ENCODE results near the gene TECTB.

The TECTB gene

GRCh38 chr10:112336556-112337201, 53.5 kb downstream of the TECTB start:
- in situ Hi-C loops (cut with HindIII; ENCODE audit: low pct_ligation_motif_present, low pct_unique_long_range_greater_than_20kb, low sequenced_read_pairs): no loop called here
- no peak for DNase-seq

- in situ Hi-C loops (cut with HindIII; ENCODE audit: low pct_ligation_motif_present, low pct_unique_long_range_greater_than_20kb, low sequenced_read_pairs): no loop called here
- no peak for DNase-seq
Observed at GRCh38 chr10:112338957-112339356, 55.8 kb downstream of the TECTB start.

DNA sequence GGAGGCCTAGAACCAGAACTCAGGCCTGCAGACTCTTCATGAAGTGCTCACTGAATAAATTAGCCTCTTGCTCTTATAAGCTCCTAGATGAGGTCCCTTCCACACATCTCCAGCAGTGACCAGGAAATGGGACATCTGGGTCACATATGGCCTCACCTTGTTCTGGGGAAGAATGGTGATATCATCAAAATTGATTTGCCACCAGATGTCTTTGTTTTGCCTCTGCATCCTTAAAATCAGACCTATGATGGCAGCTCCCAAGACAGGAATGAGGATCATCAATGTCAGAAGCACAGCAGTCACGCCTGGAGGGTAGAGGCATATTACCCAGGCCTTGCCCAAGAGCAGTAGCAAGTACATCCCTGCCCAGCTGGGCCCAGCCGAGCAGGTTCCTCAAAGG, 57.4 kb downstream of the TECTB start:
- in situ Hi-C loops (cut with HindIII; ENCODE audit: low pct_ligation_motif_present, low pct_unique_long_range_greater_than_20kb, low sequenced_read_pairs): no loop called here

GRCh38 chr10:112343056-112343806, 60.0 kb downstream of the TECTB start:
- no peak for DNase-seq
- in situ Hi-C loops (cut with HindIII; ENCODE audit: low pct_ligation_motif_present, low pct_unique_long_range_greater_than_20kb, low sequenced_read_pairs): no loop called here

More for the DNA sequence above, 57.4 kb downstream of the TECTB start:
- no peak for DNase-seq

DNA sequence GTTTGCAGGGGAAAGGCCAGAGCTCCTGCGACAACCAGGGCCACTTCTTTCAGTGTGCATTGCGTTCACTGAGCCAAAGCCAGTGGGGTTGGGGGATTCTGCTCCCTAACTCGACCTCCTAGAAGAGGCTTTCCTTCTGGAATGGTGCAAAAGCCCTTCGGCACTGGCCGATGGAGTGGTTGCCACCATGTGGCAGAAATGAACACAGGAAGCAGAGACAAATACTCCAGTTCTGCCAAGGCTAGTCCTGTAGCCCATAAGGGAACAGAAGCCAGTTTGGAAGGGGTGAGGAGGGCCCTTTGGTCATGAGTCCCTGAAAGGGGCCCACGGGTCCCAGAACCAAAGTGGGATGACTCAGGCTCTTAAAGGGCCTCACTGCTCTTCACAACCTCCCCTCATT, 61.1 kb downstream of the TECTB start:
- in situ Hi-C loops (cut with HindIII; ENCODE audit: low pct_ligation_motif_present, low pct_unique_long_range_greater_than_20kb, low sequenced_read_pairs): no loop called here
- DNase-seq: no peak

DNA sequence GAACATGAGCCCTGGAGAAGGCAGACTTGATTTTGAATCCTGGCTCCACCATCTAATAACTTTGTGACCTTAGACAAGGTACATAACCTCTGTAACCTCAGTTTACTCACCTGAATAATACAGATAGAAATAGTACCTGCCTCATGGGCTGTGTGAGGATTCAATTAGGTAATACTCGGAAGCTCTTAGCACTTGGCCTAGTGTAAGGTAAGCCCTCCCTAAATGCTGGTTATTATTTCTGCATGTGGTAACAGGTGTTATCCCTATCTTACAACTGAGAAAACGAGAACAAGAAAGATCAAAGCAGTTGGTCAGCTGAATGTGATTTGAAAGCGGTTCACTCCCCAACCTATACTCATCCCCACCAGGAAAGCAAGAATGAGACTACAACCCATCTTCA, 62.0 kb downstream of the TECTB start:
- in situ Hi-C loops (cut with HindIII; ENCODE audit: low pct_ligation_motif_present, low pct_unique_long_range_greater_than_20kb, low sequenced_read_pairs): no loop called here
- no peak for DNase-seq

GRCh38 chr10:112345743-112346142, 62.5 kb downstream of the TECTB start:
- in situ Hi-C loops (cut with HindIII; ENCODE audit: low pct_ligation_motif_present, low pct_unique_long_range_greater_than_20kb, low sequenced_read_pairs): no loop called here
- DNase-seq: no peak

- in situ Hi-C loops (cut with HindIII; ENCODE audit: low pct_ligation_motif_present, low pct_unique_long_range_greater_than_20kb, low sequenced_read_pairs): no loop called here
- DNase-seq: no peak
Observed at GRCh38 chr10:112346774-112347173, 63.6 kb downstream of the TECTB start.

DNA sequence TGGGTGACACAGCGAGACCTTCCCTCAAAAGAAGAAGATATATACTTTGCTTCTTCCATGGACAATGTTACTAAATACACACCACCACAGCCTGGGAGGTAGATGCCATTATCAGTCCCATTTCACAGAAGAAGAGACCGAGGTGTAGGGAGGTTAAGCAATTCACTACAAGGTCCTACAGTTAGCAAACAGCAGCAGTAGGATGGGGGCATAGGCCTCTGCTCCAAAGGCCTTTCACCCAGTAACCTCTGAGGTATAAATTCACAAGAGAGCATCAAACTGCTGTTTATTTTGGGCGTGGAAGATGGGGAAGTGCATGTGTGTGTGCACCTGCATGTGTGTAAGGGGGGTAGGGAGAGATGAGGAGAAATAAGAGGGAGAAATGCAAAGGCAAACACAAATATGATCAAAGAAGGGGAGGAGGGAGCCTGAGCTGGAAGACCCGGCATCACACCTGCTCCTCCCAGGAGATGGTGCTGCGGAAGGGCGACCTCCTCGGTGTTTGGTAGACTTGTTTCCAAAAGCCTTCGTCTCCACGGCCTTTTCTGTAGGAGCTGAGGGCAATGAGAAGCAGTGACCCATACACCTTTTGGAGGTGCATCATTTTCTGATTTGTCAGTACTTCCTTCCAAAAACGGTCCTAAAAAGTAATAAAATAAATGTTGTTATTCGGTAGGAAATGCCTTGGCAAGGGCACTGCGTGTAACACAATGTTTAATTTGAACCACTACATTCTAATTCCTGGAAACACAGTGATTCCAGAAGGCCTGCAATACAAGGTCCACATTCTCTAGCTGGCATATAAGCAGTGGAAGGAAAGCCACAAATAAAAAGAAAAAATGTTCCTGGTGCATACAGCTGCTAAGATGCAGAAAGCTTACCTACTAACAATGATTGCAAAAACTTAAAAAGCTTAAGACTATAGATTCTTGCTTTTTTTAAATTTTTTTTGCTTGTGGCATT, 64.8 kb downstream of the TECTB start:
- DNase-seq: no peak
- in situ Hi-C loops (cut with HindIII; ENCODE audit: low pct_ligation_motif_present, low pct_unique_long_range_greater_than_20kb, low sequenced_read_pairs): no loop called here

DNA sequence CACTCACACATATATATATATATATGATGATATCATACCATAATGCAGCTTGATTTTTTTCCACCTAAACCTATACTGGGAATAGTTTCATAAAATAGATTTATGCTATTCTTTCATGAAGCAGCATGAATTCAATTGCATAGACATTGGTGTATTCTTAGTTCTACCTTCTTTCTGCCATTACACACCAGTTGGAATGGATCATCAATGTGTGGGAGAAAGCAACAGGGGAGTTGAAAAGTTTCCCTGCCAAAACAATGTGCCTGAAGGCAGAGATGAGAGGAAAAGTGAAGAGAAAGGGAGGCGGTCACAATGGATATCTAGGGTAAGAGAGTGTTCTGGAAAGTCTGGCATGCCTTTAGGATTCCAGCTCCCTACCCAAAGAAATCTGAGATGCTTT, 65.6 kb downstream of the TECTB start:
- in situ Hi-C loops (cut with HindIII; ENCODE audit: low pct_ligation_motif_present, low pct_unique_long_range_greater_than_20kb, low sequenced_read_pairs): no loop called here

DNA sequence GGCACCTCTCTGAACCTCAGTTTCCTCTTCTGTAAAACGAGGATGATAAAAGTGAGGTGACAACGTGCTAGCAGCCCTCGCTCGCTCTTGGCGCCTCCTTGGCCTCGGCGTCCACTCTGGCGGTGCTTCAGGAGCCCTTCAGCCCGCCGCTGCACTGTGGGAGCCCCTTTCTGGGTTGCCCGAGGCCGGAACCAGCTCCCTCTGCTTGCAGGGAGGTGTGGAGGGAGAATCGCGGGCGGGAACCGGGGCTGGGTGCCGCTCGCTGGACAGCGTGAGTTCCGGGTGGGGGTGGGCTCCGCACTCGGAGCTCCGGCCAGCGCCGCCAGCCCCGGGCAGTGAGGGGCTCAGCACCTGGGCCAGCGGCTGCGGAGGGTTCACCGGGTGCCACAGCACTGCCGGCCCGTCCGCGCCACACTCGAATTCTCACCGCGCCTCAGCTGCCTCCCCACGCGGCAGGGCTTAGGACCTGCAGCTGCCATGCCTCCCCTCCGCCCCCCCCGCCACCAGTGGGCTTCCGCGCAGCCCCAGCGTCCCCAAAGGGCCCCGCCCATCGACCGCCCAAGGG, 66.4 kb downstream of the TECTB start:
- in situ Hi-C loops (cut with HindIII; ENCODE audit: low pct_ligation_motif_present, low pct_unique_long_range_greater_than_20kb, low sequenced_read_pairs): no loop called here
- DNase-seq: no peak

More for the DNA sequence above, 65.6 kb downstream of the TECTB start:
- DNase-seq: no peak

GRCh38 chr10:112351146-112351545, 67.9 kb downstream of the TECTB start:
- DNase-seq: no peak
- in situ Hi-C loops (cut with HindIII; ENCODE audit: low pct_ligation_motif_present, low pct_unique_long_range_greater_than_20kb, low sequenced_read_pairs): no loop called here

GRCh38 chr10:112352044-112352443, 68.8 kb downstream of the TECTB start:
- no peak for DNase-seq
- in situ Hi-C loops (cut with HindIII; ENCODE audit: low pct_ligation_motif_present, low pct_unique_long_range_greater_than_20kb, low sequenced_read_pairs): no loop called here

GRCh38 chr10:112353046-112353445, 69.8 kb downstream of the TECTB start:
- DNase-seq: no peak
- in situ Hi-C loops (cut with HindIII; ENCODE audit: low pct_ligation_motif_present, low pct_unique_long_range_greater_than_20kb, low sequenced_read_pairs): no loop called here
